UCSD-AML1 (cell line): Measurements from ENCODE around the gene BPIFA1.

Experiments used
- DNase-seq: peaks from one replicate; lab custom pipeline; 2025; ENCODE audit not compliant: unreplicated experiment; lab: John Stamatoyannopoulos, UW

Gene BPIFA1

DNA sequence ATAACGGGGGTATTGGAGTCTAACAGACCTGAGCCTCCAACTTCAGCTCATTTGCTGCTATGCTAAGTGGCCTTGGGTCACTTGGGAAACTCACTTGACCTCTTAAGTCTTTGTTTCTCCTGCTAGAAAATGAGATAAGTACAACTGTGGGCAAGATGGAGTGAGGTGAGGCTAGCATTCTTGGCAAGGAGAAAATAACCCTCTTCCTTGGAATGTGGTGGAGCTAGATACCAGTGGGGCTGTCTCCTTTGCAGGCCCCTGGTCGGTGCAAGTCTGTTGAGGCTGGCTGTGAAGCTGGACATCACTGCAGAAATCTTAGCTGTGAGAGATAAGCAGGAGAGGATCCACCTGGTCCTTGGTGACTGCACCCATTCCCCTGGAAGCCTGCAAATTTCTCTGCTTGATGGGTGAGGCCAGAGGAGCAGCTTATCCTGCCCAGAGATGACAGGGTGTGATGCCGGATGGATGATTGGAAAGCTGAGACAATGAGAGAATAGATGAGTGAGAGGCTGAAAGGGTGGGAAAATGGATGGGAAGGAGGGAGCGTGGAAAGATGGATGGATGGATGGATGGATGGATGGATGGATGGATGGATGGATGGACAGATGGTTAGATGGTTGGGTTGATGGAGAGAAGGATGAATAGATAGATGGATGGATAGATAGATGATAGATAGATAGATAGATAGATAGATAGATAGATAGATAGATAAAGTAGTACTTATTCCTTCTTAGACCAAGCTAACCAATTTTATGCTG, 4.4 kb downstream of the BPIFA1 start:
- DNase-seq: no peak

DNA sequence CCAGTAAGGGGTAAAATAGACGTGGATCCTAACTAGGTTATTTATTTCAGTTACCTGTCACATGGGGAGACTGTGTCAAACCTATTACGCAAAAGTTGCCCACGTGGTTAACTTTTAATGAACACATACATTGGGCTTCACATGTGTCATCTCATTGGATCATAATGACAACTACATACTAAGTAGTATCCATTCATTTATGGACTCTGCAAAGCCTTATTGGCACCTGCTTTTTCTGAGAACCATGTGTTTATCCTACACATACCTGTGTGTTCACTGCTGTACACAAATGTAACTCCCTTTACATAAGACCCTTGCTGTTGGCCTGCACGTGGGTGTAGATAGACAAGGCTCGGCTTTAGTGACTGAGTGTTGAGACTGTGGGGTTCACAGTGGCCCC, 5.1 kb downstream of the BPIFA1 start:
- no peak for DNase-seq

DNA sequence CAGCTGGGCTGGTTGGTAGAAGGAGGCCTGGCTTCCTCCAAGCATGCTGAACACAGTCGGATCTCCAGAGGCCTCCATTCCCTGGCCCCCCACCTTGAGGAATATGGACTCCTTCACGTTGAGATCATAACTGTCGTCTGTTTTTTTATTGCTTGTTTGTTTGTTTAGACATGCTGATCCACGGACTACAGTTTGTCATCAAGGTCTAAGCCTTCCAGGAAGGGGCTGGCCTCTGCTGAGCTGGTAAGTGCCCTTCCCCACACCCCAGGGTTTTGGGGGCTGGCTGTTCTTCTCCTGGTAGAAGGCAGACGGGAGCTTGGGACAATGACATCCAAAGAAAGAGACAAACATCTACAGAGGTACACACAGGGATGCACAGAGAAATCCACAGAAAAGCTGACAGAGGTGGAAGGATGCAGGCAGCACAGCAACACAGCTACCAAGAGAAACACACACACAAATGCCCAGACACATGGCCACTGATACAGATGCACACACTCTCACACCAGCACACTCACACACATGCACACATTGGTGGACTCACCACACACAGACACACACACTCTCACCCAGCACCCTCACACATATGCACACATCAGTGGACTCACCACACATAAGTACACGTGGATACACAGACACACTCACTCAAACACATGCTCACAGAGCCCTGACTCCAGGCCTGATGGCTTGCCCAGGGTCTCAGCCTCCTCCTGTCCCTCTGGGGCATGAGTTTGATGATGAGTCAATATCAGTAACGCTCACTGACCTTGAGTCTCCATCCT, 6.7 kb downstream of the BPIFA1 start:
- DNase-seq: no peak

GRCh38 chr20:33246077-33246476, 10.3 kb downstream of the BPIFA1 start:
- no peak for DNase-seq

- no peak for DNase-seq
These were observed 13.7 kb downstream of the BPIFA1 start for GRCh38 chr20:33249456-33249855.

DNA sequence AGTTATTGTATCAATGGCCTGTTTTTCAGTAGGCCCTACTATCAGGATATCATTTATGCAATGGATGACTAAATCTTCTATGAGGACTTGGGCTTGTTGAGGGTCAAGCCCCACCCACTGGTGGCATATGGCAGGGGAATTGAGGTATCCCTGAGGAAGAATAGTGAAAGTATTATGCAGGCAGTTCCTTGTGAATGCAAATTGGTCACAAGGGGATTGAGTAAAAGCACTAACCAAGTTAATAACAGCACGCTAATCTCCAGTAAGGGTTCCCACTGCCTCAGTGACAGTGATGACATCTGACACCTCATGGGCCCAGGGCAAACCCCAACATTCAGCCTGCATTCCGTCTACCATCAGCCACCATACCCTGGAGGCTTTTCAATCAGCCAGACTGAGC, 14.9 kb downstream of the BPIFA1 start:
- DNase-seq: no peak

DNA sequence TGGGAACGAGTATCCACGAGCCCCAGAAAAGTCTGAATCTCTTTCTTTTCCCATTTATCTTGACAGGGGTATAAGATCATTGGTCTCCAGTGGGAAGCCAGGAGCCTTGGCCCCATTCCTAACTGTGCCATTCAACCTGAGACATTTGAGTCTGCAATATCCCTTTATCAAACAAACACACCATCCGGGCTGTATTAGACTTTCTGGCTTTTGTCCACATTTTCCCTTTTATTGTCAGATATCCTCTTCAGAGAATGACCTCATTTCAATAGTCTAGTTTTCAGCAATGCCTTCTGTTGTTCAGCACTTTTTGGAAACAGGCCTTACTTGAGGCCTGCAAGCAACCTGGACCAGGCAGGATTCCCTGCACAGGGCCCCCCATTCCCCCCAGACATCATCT, 15.7 kb downstream of the BPIFA1 start:
- DNase-seq: no peak

DNA sequence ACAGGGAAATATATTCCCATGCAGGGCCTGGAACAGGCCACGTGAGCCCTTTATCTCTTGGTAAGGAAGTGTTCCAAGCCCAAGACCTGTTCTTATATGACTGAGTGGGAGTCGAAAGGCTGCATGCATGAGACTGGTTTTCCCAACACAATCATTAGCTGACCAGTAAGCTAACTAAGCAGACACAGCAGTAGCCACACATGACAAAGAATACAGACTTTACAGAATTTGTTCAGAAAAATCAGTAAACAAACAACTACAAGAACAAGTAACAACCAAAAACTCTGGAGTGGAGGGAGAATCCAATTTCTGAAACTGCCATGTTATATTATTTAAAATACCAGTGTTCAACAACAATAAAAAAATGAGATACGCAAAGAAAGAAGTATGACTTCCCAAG, 16.7 kb downstream of the BPIFA1 start:
- no peak for DNase-seq

DNA sequence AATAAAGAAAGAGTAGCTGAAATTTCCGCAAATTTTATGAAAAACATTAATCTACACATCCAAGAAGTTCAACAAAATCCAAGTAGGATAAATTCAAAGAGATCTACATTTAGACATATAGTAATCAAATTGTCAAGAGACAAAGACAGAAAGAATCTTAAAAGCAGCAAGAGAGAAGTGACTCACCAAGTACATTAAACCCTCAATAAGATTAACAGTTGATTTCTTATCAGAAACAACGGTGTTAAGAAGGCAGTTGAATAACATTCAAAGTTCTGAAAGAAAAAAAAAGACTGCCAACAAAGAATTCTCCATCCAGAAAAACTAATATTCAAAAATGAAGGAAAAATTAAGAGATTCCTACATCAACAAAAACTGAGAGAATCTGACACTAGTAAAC, 19.2 kb downstream of the BPIFA1 start:
- DNase-seq: no peak

DNA sequence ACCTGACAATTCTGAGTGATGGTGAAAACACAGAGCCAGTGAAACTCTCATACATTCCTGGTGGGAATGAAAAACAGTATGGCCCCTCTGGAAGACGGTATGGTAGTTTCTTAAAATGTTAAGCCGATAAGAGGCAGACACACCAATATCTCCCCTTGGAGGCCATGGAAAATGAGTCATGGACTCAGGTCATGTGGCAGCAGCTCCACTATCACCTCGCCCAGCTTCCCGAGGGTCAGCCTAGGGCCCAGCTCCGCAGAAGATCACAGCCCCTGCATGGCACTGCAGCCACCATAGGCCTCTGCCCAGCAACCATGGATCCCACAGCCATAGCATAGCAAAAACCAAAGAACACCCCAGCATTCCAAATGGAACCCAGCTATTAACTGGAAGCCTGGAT, 21.4 kb downstream of the BPIFA1 start:
- no peak for DNase-seq

DNA sequence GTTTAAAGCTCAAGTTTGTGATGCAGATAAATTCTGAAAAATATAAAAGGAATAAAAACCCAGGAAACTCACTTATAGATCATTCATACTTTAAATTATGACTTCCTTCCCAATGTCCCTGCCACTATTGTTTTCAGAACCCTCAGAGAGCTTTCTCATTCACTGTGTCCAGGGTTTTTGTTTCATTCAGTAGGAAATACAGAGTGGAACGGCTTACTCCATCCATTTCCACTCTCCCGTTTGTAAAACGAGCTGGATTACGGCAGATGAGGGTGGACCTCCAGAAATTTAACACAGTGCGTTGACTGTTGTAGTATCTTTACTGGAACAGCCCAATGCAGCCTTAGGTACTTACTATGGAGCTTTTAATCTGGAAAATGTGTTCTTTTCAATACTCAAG, 23.6 kb downstream of the BPIFA1 start:
- DNase-seq: no peak

DNA sequence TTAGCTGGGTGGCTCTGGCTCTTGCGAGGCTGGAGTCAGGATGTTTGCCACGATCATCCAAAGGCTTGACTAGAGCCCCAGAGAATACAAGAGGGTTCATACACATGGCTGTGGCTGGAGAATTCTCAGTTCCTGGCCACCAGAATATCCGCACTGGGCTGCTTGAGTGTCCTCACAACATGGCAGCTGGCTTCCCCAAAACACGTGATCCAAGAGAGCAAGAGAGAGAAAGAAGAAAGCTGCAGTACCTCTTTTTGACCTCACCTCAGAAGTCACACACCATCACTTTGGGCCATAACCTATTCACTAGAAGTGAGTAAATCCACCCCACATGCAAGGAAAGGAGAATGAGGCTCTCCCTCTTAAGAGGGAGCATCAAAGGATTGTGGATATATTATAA, 25.7 kb downstream of the BPIFA1 start:
- DNase-seq: no peak

DNA sequence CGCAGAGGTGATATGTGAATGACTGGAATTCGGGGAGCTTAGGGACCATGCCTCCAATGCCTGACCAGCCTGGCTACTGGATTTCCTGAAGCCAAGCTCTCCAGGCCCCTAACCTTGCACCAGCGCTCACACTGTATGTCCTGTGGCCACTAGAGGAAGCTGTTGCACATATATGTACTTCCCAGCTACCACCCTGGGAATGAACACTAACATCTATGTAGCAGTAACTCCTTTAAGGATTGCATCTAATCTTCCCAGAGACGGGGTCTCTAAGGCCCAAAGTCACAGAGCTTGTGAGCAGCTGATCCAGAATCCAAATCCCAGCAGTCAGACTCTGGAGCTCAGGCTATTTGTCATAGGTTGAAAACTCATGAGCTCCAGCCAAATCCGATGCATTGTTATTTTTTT, 26.9 kb downstream of the BPIFA1 start:
- peak; percentile 51 for DNase-seq

DNA sequence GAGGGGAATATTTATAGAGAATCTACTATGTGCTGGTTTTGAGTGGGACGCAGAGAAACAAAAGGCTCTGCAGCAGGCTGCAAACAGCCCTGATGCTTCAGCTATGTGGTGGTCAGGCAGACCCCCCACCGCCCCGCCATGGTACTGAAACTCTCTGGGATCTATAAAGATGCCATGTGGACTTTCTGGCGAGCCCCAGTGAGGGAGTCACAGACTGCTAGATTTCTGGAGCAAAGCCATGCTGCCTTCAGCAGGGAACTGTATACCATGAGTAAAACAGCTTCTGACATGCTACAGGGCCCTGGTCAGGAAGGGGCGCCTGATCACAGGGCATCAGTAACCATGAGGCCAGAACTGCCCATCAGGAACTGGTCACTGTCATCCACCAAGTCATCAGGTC, 28.0 kb downstream of the BPIFA1 start:
- no peak for DNase-seq

DNA sequence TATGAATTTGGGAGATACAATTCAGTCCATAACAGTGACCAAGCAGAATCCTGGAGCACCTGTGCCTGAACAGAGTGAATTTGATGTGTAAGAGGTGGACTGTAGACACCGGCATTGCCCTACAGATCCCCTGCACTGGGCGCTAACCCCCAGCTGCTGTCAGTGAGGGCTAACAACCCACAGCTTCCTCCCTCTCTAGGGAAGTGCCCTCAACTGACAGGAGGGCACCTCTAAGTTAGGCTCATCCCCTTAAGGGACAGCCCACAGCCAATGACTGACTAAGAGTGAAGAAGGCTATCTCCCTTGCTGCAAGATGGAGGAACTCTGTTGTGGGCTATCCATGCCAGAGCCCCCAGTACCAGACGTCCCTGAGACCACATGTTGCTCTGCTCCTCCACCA, 31.9 kb downstream of the BPIFA1 start:
- DNase-seq: no peak

DNA sequence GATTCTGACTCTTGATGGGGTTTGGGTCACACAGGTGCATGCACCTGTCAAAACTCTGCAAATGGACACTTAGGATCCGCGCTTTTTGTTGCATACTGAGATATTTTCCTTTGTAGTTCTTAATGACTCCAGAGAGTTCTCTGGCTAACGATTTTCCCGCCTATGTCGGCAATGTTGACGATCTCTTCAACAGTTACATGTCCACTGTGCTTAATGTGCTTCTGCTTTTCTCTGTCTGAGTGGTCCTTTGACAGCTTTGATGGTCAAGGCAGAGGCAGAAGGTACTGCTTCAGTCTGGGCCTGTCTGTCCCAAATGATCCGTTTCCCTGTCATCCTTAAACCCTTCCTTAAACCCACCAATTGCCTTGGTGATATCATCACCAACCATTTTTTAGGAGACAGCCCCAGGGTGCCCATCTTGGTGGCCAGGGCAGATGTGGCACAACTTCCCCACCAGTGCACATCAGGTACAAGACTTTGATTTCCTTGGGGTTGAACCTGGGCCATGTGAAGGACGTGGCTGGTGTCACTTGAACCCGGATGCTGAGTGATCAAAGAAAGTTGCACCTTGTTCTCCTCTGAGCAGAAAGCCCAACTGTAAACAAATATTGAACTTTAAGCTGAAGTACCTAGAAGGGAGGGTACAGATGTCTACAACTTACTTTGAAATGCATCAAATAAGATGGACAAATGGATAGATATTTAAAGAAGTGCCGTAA, 36.5 kb downstream of the BPIFA1 start:
- DNase-seq: no peak

DNA sequence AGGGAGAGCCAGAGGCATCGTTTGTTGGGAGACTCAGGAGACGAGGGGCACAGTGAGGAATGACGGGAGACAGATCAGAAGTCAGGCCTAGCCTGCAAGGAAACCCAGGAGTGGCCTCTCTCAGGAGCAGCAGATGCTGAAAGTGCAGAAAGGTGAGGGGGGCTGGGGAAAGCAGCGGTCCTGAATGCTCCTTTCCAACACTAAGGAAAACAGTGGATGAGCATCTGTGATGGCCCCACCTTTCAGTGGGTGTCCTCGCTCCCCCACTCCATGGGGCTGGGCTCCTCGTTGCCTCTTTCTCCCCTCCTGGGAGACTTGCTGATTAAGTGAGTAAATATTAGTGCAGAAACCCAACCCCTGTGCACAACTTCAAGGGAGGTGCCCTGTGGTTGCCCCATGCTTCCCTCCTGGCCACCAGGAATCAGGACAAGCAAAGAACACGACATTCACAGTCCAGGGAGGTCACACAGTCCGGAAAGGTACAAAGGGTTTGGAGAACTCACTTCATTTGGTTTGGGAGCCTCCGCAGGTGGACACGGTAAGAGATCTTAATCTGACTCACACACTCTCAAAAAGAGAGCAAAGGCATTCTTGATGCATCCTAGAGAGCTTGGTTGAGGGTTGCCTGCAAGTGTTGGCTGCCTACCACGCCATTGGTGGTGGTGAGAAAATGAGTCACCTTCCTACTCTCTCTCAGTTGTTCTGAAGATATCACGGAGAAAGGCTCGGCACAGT, 37.5 kb downstream of the BPIFA1 start:
- no peak for DNase-seq

DNA sequence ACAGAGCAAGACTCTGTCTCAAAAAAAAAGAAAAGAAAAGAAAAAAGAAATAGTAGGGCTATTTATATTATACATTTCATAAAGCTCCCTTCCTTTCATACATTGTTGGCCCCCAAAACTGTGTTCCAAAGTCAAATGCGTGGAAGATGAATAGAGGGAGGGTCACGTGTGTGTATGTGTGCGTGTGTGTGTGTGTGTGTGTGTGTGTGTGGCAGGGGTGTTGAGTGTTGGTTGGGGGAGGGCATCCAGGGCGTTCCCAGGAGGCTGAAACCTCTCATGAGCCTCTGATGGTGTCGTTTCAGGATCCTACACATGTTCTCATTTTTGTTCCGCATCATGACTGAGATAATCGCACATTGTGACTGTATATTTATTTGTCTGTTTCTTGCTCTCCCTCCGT, 39.4 kb downstream of the BPIFA1 start:
- DNase-seq: no peak

GRCh38 chr20:33275871-33276270, 40.1 kb downstream of the BPIFA1 start:
- DNase-seq: no peak

- no peak for DNase-seq
These were observed 40.7 kb downstream of the BPIFA1 start for GRCh38 chr20:33276303-33277113.
